Measurements from ENCODE around the gene A2ML1.
"Not testable (repeated sequence)": the region's sequence is repeated elsewhere in the genome, so short reads cannot be mapped to it uniquely, and the experiment has no call there.

A2ML1 gene

DNA sequence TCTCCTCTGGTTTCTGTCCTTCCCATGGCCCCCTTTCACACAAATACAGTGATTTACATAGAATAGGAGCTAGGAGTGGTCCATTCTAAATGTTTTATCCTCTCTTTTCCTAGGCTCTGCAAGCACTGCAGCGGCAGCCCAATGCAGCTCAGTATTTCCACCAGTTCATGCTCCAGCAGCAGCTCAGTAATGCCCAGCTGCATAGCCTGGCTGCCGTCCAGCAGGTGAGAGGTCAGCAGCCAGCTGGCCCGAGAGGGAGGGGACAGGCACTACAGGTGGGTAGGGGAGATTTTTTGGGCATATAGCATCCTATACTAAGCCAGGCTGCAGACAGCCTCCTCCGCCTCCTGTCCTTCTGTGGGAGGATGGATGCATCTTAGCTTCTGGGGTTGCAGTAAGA is 97.2 kb downstream of the A2ML1 start:
- H3K4me1 Mint-ChIP-seq, ATAC-seq, H3K27ac Mint-ChIP-seq, H3K4me3 Mint-ChIP-seq, H3K27me3 Mint-ChIP-seq, H3K9me3 Mint-ChIP-seq: not testable (repeated sequence)
- H3K36me3 Mint-ChIP-seq = peaks cover 26% of the 10 kb centered on the region

GRCh38 chr12:8922544-8922943 is 100.1 kb downstream of the A2ML1 start:
- H3K9me3 Mint-ChIP-seq = no peaks in the 10 kb centered on the region

More at GRCh38 chr12:8922544-8922943, 100.1 kb downstream of the A2ML1 start:
- H3K27me3 Mint-ChIP-seq = no peaks in the 10 kb centered on the region
- H3K36me3 Mint-ChIP-seq = peaks cover 26% of the 10 kb centered on the region
- no peak overlapping the region for H3K4me3 Mint-ChIP-seq
- H3K27ac Mint-ChIP-seq = no peak overlapping the region
- ATAC-seq = no peak
- no peaks in the 10 kb centered on the region for H3K4me1 Mint-ChIP-seq

Measured in stimulated activated memory B cell treated with anti-CD40 and anti-IgM and Interleukin-4, amounts not matched to agents 10 μg/mL and 1 μg/mL and 100 μg/mL, for 72 hours (primary cell).